DND-41 (cell line): Measurements from ENCODE around the gene LAMP2.

ENCODE experiments used
- EZH2 ChIP-seq: IDR thresholded peaks from 3 replicates; pipeline ENCODE4 v1.6.1; 2012; ENCODE audit warnings: borderline replicate concordance, low read depth, mild to moderate bottlenecking, moderate library complexity, low read length, inconsistent platforms; ENCODE audit not compliant: severe bottlenecking
- TF ChIP-seq, protein P1 (sequence below): IDR thresholded peaks from 2 replicates; pipeline ENCODE4 v1.5.1; 2012; ENCODE audit warnings: borderline replicate concordance, low read length, moderate library complexity, mild to moderate bottlenecking; ENCODE audit not compliant: poor library complexity, severe bottlenecking; ENCODE audit errors: extremely low read depth

DNA sequence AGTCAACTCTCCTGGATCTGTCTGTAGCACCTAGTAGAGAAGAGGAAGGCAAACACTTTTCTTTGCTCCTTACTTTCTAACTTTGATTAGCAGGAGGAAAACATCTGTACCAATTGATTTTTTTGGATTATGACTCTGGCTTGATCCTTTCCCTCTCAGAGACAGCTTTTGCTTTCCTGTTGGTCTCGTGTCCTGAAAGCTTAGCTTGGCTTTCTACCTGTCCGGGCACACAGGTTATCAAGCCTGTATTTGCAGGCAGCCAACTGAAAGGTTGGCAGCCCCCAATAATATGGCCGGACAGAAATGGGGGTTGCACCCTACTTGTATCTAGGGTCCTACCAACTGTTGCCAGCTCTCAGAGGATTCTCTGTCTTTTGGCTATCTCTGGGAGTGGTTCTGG is 43.1 kb upstream of the LAMP2 start:
- TF ChIP-seq, protein P1, sequence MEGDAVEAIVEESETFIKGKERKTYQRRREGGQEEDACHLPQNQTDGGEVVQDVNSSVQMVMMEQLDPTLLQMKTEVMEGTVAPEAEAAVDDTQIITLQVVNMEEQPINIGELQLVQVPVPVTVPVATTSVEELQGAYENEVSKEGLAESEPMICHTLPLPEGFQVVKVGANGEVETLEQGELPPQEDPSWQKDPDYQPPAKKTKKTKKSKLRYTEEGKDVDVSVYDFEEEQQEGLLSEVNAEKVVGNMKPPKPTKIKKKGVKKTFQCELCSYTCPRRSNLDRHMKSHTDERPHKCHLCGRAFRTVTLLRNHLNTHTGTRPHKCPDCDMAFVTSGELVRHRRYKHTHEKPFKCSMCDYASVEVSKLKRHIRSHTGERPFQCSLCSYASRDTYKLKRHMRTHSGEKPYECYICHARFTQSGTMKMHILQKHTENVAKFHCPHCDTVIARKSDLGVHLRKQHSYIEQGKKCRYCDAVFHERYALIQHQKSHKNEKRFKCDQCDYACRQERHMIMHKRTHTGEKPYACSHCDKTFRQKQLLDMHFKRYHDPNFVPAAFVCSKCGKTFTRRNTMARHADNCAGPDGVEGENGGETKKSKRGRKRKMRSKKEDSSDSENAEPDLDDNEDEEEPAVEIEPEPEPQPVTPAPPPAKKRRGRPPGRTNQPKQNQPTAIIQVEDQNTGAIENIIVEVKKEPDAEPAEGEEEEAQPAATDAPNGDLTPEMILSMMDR, result no peak
- TF ChIP-seq EZH2, result no peak
